K562 (cell line): ENCODE results near the gene PRKACA. TPM values are rescaled to one million over a fixed set of nuclear protein-coding genes. Genes with fewer than 3 reads are reported as not detected.

ENCODE experiments used
- CC2D1A ChIP-seq: fragments of 450-650 bp; IDR thresholded peaks from 2 replicates; pipeline ENCODE4 v1.6.1; 2017; ENCODE audit warnings: mild to moderate bottlenecking
- CREM ChIP-seq: IDR thresholded peaks from 2 replicates; pipeline ENCODE4 v1.6.1; 2014; ENCODE audit warnings: antibody characterized with exemption, low read depth
- CTCFL ChIP-seq: IDR thresholded peaks from 2 replicates; pipeline ENCODE4 v1.6.1; 2011; ENCODE audit warnings: borderline replicate concordance, low read depth, mild to moderate bottlenecking, moderate library complexity, low read length; ENCODE audit not compliant: insufficient read depth, poor library complexity, severe bottlenecking
- ERF ChIP-seq: fragments of 450-650 bp; formaldehyde crosslinking; IDR thresholded peaks from 2 replicates; pipeline ENCODE4 v1.4.0; 2020; ENCODE audit warnings: mild to moderate bottlenecking, mixed read lengths
- MTA2 ChIP-seq: fragments of 450-650 bp; IDR thresholded peaks from 2 replicates; pipeline ENCODE4 v1.6.1; 2016; ENCODE audit warnings: low read depth
- MTA3 ChIP-seq: fragments of 450-650 bp; formaldehyde crosslinking; IDR thresholded peaks from 2 replicates; pipeline ENCODE4 v1.6.1; 2017; ENCODE audit warnings: mild to moderate bottlenecking, borderline replicate concordance
- RNF2 ChIP-seq: sonication (generic); IDR thresholded peaks from 2 replicates; pipeline ENCODE4 v1.6.1; 2016
- SMC3 ChIP-seq: conservative IDR thresholded peaks from 2 replicates; pipeline ENCODE4 v1.6.1; 2011; ENCODE audit warnings: low read depth, low read length, improper control_type of control experiment; ENCODE audit not compliant: insufficient read depth
- SP1 ChIP-seq: sonication (generic); formaldehyde crosslinking; IDR thresholded peaks from 2 replicates; pipeline ENCODE4 v1.8.1; 2022; ENCODE audit warnings: mild to moderate bottlenecking, missing genetic modification reagents
- ZBTB26 ChIP-seq: fragments of 450-650 bp; formaldehyde crosslinking; IDR thresholded peaks from 2 replicates; pipeline ENCODE4 v1.4.0; 2022; ENCODE audit warnings: missing genetic modification characterization
- ZFPM2 ChIP-seq: fragments of 250-450 bp; sonication (Bioruptor Pico); IDR thresholded peaks from 2 replicates; pipeline ENCODE4 v1.5.1; 2022; ENCODE audit warnings: mild to moderate bottlenecking
- ZNF445 ChIP-seq: fragments of 250-450 bp; sonication (Bioruptor Pico); IDR thresholded peaks from 2 replicates; pipeline ENCODE4 v1.4.0; 2020; ENCODE audit warnings: low read depth, mild to moderate bottlenecking, moderate library complexity
- polyA plus RNA-seq, 8 experiments: library from polyadenylated mRNA; depleted of rRNA in 4 of 8; stranded (reverse) in 5 of 8; unstranded in 3 of 8; fragments of >200 nt; fragmentation: Nextera tagmentation in 2 of 8; fragmentation: Illumina TruSeq in 1 of 8; extraction: Ambion mirVana in 2 of 8; extraction: Trizol in 1 of 8; gene quantifications; 2 replicates each; pipeline versions ENCODE4 v1.2.1 to v1.2.3, GENCODE V29; 2011 to 2014; ENCODE audit warnings: inconsistent platforms in 1 of 8, missing spikeins in 1 of 8
- total RNA-seq, 7 experiments: library from RNA; depleted of rRNA in 6 of 7; stranded (reverse); fragments of >200 nt in 6 of 7; fragmentation: Illumina TruSeq in 2 of 7; extraction: Trizol in 2 of 7; gene quantifications; 2 replicates each; pipeline versions ENCODE4 v1.2.1 to v1.2.3, GENCODE V29; 2011 to 2021; ENCODE audit warnings: low replicate concordance in 1 of 7
- TF ChIP-seq, protein P1 (sequence below), 2 experiments: fragments of 450-650 bp in 1 of 2; sonication (generic) in 1 of 2; formaldehyde crosslinking; conservative IDR thresholded peaks; 2 replicates each; pipeline versions ENCODE4 v1.4.0 to v1.8.1; 2020 to 2022; ENCODE audit warnings: mild to moderate bottlenecking in 1 of 2, missing genetic modification reagents in 1 of 2
- TF ChIP-seq, protein P2 (sequence below): fragments of 250-450 bp; sonication (Bioruptor Pico); IDR thresholded peaks from 2 replicates; pipeline ENCODE4 v1.5.0; 2020; ENCODE audit warnings: mild to moderate bottlenecking

The PRKACA gene
- total and polyA plus RNA-seq, 9 of the 15 experiments (the other 6 are each of a cell fraction or from before 2014, with no cell fraction given): 1.2 to 63.1 (median 13.0) TPM

- TF ChIP-seq CTCFL (peak; percentile 65), ZFPM2 (CRISPR knock-in tag) (no peak), ZBTB26 (CRISPR knock-in tag) (0 out of 2 replicates have a peak, but pooled peaks have one; percentile 24), RNF2 (no peak), ZNF445 (CRISPR knock-in tag) (no peak), CREM (no peak), SP1 (CRISPR knock-in tag) (0 out of 2 replicates have a peak, but pooled peaks have one; percentile 20), CC2D1A (0 out of 2 replicates have a peak, but pooled peaks have one; percentile 25), MTA2 (0 out of 2 replicates have a peak, but pooled peaks have one; percentile 21), SMC3 (peak; percentile 57; the same call in 1 of the 2 replicates), ERF (CRISPR knock-in tag) (no peak), MTA3 (no peak)
- TF ChIP-seq, protein P1, sequence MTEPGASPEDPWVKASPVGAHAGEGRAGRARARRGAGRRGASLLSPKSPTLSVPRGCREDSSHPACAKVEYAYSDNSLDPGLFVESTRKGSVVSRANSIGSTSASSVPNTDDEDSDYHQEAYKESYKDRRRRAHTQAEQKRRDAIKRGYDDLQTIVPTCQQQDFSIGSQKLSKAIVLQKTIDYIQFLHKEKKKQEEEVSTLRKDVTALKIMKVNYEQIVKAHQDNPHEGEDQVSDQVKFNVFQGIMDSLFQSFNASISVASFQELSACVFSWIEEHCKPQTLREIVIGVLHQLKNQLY (CRISPR knock-in tag; conservative IDR thresholded peaks at IDR 0.05): no peak
- TF ChIP-seq, protein P2, sequence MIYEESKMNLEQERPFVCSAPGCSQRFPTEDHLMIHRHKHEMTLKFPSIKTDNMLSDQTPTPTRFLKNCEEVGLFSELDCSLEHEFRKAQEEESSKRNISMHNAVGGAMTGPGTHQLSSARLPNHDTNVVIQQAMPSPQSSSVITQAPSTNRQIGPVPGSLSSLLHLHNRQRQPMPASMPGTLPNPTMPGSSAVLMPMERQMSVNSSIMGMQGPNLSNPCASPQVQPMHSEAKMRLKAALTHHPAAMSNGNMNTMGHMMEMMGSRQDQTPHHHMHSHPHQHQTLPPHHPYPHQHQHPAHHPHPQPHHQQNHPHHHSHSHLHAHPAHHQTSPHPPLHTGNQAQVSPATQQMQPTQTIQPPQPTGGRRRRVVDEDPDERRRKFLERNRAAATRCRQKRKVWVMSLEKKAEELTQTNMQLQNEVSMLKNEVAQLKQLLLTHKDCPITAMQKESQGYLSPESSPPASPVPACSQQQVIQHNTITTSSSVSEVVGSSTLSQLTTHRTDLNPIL (CRISPR knock-in tag): no peak
Observed at GRCh38 chr19:14147797-14148605, 30.4 kb upstream of the PRKACA start (continued).
